MM.1S (cell line): ENCODE data around the gene NUP155.

Experiments
- EZH2 ChIP-seq: fragments of 300-600 bp; sonication (generic); optimal IDR thresholded peaks from 2 replicates; pipeline ENCODE3; 2017; ENCODE audit warnings: low read depth, mild to moderate bottlenecking, antibody characterized with exemption, low read length, mixed read lengths
- TF ChIP-seq, protein P1 (sequence below): fragments of 300-600 bp; sonication (generic); IDR thresholded peaks from 2 replicates; pipeline ENCODE4 v1.5.1; 2016; ENCODE audit warnings: antibody characterized with exemption, low read length, mixed read lengths

- TF ChIP-seq, protein P1, sequence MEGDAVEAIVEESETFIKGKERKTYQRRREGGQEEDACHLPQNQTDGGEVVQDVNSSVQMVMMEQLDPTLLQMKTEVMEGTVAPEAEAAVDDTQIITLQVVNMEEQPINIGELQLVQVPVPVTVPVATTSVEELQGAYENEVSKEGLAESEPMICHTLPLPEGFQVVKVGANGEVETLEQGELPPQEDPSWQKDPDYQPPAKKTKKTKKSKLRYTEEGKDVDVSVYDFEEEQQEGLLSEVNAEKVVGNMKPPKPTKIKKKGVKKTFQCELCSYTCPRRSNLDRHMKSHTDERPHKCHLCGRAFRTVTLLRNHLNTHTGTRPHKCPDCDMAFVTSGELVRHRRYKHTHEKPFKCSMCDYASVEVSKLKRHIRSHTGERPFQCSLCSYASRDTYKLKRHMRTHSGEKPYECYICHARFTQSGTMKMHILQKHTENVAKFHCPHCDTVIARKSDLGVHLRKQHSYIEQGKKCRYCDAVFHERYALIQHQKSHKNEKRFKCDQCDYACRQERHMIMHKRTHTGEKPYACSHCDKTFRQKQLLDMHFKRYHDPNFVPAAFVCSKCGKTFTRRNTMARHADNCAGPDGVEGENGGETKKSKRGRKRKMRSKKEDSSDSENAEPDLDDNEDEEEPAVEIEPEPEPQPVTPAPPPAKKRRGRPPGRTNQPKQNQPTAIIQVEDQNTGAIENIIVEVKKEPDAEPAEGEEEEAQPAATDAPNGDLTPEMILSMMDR, result no peak
- no peak for TF ChIP-seq EZH2
Observed at GRCh38 chr5:37251665-37252064, 119.2 kb downstream of the NUP155 start.
